GM21619 (cell line): ENCODE results near the gene CRISPLD2.

Experiments
- ATAC-seq: cut with Tn5 transposase; IDR thresholded peaks from one replicate; pipeline ENCODE4 v1.9.1; 2021; ENCODE audit not compliant: unreplicated experiment

CRISPLD2 gene

GRCh38 chr16:84947996-84948850 is 128.4 kb downstream of the CRISPLD2 start:
- ATAC-seq, result no peak

- ATAC-seq, result no peak
Observed at GRCh38 chr16:84948851-84949610, 129.2 kb downstream of the CRISPLD2 start.

GRCh38 chr16:84949772-84950436 is 130.1 kb downstream of the CRISPLD2 start:
- ATAC-seq, result no peak

GRCh38 chr16:84950906-84951305 is 131.1 kb downstream of the CRISPLD2 start:
- ATAC-seq, result no peak

- peak; percentile 70 for ATAC-seq
Observed at GRCh38 chr16:84952335-84953189, 132.8 kb downstream of the CRISPLD2 start.

- ATAC-seq, result no peak
Observed at GRCh38 chr16:84953190-84953746, 133.5 kb downstream of the CRISPLD2 start.

GRCh38 chr16:84955427-84955826 is 135.6 kb downstream of the CRISPLD2 start:
- no peak for ATAC-seq

- no peak for ATAC-seq
Observed at GRCh38 chr16:84957192-84957591, 137.4 kb downstream of the CRISPLD2 start.

- ATAC-seq, result no peak
Observed at GRCh38 chr16:84957792-84958191, 138.0 kb downstream of the CRISPLD2 start.
